Fibroblast of lung (primary cell): ENCODE measurements around the gene CYLC2.

Experiments
- EZH2 ChIP-seq: IDR thresholded peaks from 2 replicates; pipeline ENCODE4 v1.5.1; 2012; ENCODE audit warnings: low read length, control low read depth, mild to moderate bottlenecking; ENCODE audit errors: missing control alignments
- TF ChIP-seq, protein P1 (sequence below), 2 donors: IDR thresholded peaks in 1 of 2; conservative IDR thresholded peaks in 1 of 2; 1 replicate in 1 of 2; 2 replicates in 1 of 2; pipeline ENCODE4 v1.5.1; 2011 to 2012; ENCODE audit warnings: low read length in 2 of 2, control low read depth in 1 of 2, inconsistent platforms in 1 of 2, low read depth in 1 of 2, mild to moderate bottlenecking in 1 of 2

DNA sequence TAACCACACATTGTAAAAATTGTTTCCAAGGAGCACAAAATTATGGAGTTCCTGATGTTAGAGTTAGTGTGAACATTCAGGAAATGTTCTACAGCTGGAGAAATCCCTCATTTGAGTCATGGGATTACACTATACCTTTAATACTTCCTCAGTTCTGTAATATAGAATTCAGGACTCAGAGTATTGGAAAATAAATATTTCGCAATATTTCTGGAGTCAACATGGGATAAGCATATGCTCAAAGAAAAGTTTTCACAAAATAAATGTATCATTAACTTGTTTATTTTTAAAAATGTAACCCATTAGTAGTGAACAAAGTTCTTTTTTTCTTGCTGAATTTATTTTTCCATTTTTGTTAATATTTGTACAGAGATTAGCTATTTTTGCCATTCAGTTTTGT is 8.6 kb downstream of the CYLC2 start:
- TF ChIP-seq, protein P1, sequence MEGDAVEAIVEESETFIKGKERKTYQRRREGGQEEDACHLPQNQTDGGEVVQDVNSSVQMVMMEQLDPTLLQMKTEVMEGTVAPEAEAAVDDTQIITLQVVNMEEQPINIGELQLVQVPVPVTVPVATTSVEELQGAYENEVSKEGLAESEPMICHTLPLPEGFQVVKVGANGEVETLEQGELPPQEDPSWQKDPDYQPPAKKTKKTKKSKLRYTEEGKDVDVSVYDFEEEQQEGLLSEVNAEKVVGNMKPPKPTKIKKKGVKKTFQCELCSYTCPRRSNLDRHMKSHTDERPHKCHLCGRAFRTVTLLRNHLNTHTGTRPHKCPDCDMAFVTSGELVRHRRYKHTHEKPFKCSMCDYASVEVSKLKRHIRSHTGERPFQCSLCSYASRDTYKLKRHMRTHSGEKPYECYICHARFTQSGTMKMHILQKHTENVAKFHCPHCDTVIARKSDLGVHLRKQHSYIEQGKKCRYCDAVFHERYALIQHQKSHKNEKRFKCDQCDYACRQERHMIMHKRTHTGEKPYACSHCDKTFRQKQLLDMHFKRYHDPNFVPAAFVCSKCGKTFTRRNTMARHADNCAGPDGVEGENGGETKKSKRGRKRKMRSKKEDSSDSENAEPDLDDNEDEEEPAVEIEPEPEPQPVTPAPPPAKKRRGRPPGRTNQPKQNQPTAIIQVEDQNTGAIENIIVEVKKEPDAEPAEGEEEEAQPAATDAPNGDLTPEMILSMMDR (conservative IDR thresholded peaks at IDR 0.05 in 1 of 2, IDR thresholded peaks at IDR 0.05 in 1 of 2; ENCODE audit: low read depth in 1 of 2, low read length in 2 of 2): no peak
- no peak for TF ChIP-seq EZH2
